Gastrocnemius medialis (tissue), 4 donors: Measurements from ENCODE around the gene TRAF1. TPM values are rescaled to one million over a fixed set of nuclear protein-coding genes. Genes with fewer than 3 reads are reported as not detected.

Experiments
- ATAC-seq, 2 donors: fragments of 150-250 bp; one replicate each; pipeline ENCODE4 v1.9.1; 2016
- DNase-seq, 2 donors: peaks; one replicate each; pipeline ENCODE4 v3.0.0-alpha.2; 2019
- H3K27ac ChIP-seq, 4 donors: fragments of 200-600 bp; sonication (generic); 1 replicate in 1 of 4; 2 replicates in 3 of 4; pipeline ENCODE4 v1.5.1; 2016 to 2018; ENCODE audit warnings: mild to moderate bottlenecking in 2 of 4, moderate library complexity in 1 of 4
- H3K27me3 ChIP-seq, 3 donors: fragments of 200-600 bp; sonication (generic) in 2 of 3; 1 replicate in 1 of 3; 2 replicates in 2 of 3; pipeline versions ENCODE4 v1.5.1 to v1.6.0; 2016 to 2019; ENCODE audit warnings: mild to moderate bottlenecking in 1 of 3, moderate library complexity in 1 of 3
- H3K36me3 ChIP-seq, 2 donors: fragments of 200-600 bp; sonication (generic) in 1 of 2; one replicate each; pipeline ENCODE4 v1.5.1; 2017 to 2018
- H3K4me1 ChIP-seq, 2 donors: fragments of 200-600 bp; sonication (generic) in 1 of 2; one replicate each; pipeline ENCODE4 v1.5.1; 2016 to 2017; ENCODE audit warnings: mild to moderate bottlenecking in 2 of 2
- H3K4me3 ChIP-seq, 4 donors: fragments of 200-600 bp; sonication (generic) in 3 of 4; 1 replicate in 1 of 4; 2 replicates in 3 of 4; pipeline ENCODE4 v1.5.1; 2016 to 2019; ENCODE audit warnings: mild to moderate bottlenecking in 2 of 4
- H3K9me3 ChIP-seq, 3 donors: fragments of 200-600 bp; sonication (generic) in 2 of 3; 1 replicate in 1 of 3; 2 replicates in 2 of 3; pipeline ENCODE4 v1.5.1; 2016 to 2019
- POLR2A ChIP-seq, 2 donors: fragments of 450-650 bp; IDR thresholded peaks; one replicate each; pipeline ENCODE4 v1.6.1; 2017; ENCODE audit warnings: antibody characterized with exemption in 2 of 2, mild to moderate bottlenecking in 2 of 2, moderate library complexity in 2 of 2
- in situ Hi-C, 4 donors: fragments of 200-750 bp; cut with MboI; loops; one replicate each; pipeline versions ENCODE4 v1.15.0 to v1.8.0; 2017; ENCODE audit warnings: low sequenced_read_pairs in 4 of 4
- intact Hi-C: fragments of 100-400 bp; cut with DNase I; formaldehyde crosslinking; loops from one replicate; pipeline ENCODE4 v1.15.1; 2023; ENCODE audit warnings: low total_unique reads
- total RNA-seq, 4 donors: library from RNA; depleted of rRNA; stranded (reverse); fragments of >200 nt; gene quantifications; one replicate each; pipeline versions ENCODE4 v1.1.0 to v1.2.3, GENCODE V29; 2016
- TF ChIP-seq, protein P1 (sequence below), 5 experiments: fragments of 450-650 bp in 3 of 5; fragments of 200-600 bp in 2 of 5; sonication (generic) in 2 of 5; IDR thresholded peaks in 4 of 5; conservative IDR thresholded peaks in 1 of 5; 1 replicate in 4 of 5; 2 replicates in 1 of 5; pipeline ENCODE4 v1.5.1; 2016 to 2019; ENCODE audit warnings: antibody characterized with exemption in 5 of 5, mild to moderate bottlenecking in 3 of 5, moderate library complexity in 3 of 5

The TRAF1 gene
- total RNA-seq, 4 donors from 2014 or later: 0.42 to 1.6 (median 0.77) TPM

DNA sequence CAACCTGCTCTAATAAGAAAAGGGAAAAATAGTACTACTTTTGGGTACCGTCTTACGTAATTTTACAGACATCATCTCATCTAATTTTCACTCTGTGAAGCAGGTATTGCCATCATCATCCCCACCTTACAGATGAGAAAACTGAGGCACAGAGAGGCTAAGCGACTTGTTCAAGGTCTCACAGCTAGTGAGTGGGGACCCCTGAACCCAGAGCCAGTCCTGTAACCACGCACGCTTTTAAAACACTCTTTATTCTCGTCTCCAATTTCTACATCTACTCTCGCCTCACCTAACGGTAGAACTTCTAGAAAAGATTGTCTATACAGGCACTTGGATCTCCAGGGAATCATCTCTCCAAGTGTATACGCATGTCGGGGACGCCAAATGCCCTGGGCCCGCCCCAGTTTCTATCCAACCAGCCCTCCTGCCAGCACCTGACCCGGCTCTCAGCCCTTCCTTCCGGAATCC lies 1.5 kb upstream of the TRAF1 start:
- in situ Hi-C loops (loop anchor here in 2 of 4 donors (25.0 kb wide), 1 partner anchor 166 kb away; no protein-coding TSS in a partner anchor), intact Hi-C loops (loop anchor here (2.0 kb wide), 1 partner anchor 59 kb away; no protein-coding TSS in a partner anchor)
- H3K36me3 ChIP-seq: no peaks in the 10 kb centered on the region
- ATAC-seq (no peak), DNase-seq (no peak)
- H3K4me1 ChIP-seq: peaks cover 10 to 11% of the 10 kb centered on the region in 2 donors
- H3K27me3 ChIP-seq: no peaks in the 10 kb centered on the region
- no peaks in the 10 kb centered on the region for H3K9me3 ChIP-seq
- TF ChIP-seq POLR2A (IDR thresholded peaks at IDR 0.05): no peak
- TF ChIP-seq, protein P1, sequence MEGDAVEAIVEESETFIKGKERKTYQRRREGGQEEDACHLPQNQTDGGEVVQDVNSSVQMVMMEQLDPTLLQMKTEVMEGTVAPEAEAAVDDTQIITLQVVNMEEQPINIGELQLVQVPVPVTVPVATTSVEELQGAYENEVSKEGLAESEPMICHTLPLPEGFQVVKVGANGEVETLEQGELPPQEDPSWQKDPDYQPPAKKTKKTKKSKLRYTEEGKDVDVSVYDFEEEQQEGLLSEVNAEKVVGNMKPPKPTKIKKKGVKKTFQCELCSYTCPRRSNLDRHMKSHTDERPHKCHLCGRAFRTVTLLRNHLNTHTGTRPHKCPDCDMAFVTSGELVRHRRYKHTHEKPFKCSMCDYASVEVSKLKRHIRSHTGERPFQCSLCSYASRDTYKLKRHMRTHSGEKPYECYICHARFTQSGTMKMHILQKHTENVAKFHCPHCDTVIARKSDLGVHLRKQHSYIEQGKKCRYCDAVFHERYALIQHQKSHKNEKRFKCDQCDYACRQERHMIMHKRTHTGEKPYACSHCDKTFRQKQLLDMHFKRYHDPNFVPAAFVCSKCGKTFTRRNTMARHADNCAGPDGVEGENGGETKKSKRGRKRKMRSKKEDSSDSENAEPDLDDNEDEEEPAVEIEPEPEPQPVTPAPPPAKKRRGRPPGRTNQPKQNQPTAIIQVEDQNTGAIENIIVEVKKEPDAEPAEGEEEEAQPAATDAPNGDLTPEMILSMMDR (IDR thresholded peaks at IDR 0.05 in 4 of 5, conservative IDR thresholded peaks at IDR 0.05 in 1 of 5): no peak
- H3K27ac ChIP-seq: peak overlapping the region; percentile 75 to 93 (median 88)
- H3K4me3 ChIP-seq: peak overlapping the region; percentile 67 to 96 (median 76)

DNA sequence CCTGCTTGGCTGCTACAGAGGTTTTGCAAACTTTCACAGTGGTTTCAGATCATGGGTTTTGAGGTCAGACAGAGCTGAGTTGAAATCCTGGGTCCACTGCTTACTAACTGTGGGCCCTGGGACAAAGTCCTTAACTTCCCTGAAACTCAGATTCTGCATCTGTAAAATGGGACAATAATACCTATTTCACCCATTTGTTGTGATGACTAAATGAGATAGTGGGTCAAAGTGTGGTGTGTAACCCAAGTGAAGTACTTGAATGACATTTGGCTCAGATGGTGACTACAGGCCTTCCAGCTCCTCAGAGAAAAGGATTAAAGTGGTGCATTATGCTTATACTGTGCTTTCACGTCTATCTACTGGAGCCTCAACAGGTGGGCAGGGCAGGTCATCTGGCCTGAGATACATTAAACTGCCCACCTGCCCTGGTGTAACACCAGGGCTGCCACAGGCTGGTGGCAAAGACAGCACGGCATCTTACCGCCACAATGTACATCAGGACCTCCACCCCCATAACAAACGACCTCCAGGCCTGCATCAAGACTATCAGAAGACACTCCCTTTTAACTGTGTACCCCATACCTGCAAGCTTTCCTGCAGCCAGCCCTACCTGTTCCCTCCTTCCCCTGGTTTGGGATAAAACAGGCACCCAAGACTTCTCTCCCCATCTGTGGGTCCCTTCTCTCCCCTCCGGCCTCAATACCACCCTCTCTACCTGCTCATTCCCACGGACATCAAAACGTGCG lies 846 bp upstream of the TRAF1 start:
- Histone ChIP-seq H3K27ac (no peak overlapping the region), H3K4me3 (no peak overlapping the region), H3K9me3 (no peaks in the 10 kb centered on the region), H3K36me3 (no peaks in the 10 kb centered on the region), H3K4me1 (peaks cover 10 to 11% of the 10 kb centered on the region in 2 donors), H3K27me3 (no peaks in the 10 kb centered on the region)
- intact Hi-C loops (loop anchor here (2.0 kb wide), 1 partner anchor 59 kb away; no protein-coding TSS in a partner anchor), in situ Hi-C loops (loop anchor here in 2 of 4 donors (25.0 kb wide), 1 partner anchor 165 kb away; no protein-coding TSS in a partner anchor)
- TF ChIP-seq, protein P1 (IDR thresholded peaks at IDR 0.05 in 4 of 5, conservative IDR thresholded peaks at IDR 0.05 in 1 of 5): no peak
- TF ChIP-seq POLR2A (IDR thresholded peaks at IDR 0.05): no peak
- no peak for DNase-seq
- no peak for ATAC-seq

DNA sequence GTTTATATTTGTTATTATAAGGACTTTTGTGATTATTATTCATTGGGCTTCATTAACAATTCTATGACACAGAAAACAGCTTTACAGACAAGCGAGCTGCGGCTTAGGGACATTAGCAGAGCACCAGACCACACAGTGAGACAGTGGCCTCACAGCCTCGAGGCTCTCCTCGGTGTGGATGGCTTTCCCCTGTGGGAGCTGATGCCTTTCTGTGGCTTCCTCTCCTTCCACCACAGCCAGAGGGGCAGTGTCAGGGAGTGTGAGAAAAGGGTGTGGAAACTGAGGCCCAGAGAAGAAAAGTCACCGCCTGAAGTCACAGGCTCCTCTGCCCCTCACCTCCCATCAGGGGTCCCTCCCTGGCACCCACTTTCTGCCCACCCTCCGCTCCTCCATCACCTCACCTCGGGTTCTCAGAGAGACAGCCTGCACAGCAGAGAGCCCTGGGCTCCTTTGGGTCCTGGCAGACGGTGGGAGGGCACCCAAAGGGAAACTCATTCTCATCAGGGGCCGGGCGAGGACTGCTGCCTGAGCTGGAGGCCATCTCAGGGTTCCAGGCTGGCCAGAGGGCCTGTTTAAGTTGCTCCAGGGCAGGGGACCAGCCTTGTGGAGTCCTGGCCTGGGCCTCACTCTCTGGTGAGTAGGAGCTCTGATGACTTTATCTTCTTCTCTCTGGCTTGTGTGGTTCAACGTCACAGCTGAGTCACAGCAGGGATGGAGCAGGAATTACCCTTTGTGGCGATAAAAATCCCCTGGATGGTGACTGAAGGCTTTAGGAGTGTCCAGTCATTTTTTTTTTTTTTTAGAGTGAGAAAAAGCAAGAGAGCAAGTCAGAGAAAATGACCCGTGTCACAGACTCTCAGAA lies 830 bp downstream of the TRAF1 start:
- no peaks in the 10 kb centered on the region for H3K27me3 ChIP-seq
- H3K36me3 ChIP-seq: no peaks in the 10 kb centered on the region
- H3K4me3 ChIP-seq: no peak overlapping the region
- DNase-seq (no peak), ATAC-seq (no peak)
- intact Hi-C loops (no loop called here), in situ Hi-C loops (loop anchor here in 2 of 4 donors (25.0 kb wide), 1 partner anchor 163 kb away; no protein-coding TSS in a partner anchor)
- TF ChIP-seq, protein P1 (IDR thresholded peaks at IDR 0.05 in 4 of 5, conservative IDR thresholded peaks at IDR 0.05 in 1 of 5): no peak
- TF ChIP-seq POLR2A (IDR thresholded peaks at IDR 0.05): no peak
- peak overlapping the region in 1 of 4 donors; percentile 15 for H3K27ac ChIP-seq
- no peaks in the 10 kb centered on the region for H3K9me3 ChIP-seq
- H3K4me1 ChIP-seq: peaks cover 3 to 10% of the 10 kb centered on the region in 2 donors

DNA sequence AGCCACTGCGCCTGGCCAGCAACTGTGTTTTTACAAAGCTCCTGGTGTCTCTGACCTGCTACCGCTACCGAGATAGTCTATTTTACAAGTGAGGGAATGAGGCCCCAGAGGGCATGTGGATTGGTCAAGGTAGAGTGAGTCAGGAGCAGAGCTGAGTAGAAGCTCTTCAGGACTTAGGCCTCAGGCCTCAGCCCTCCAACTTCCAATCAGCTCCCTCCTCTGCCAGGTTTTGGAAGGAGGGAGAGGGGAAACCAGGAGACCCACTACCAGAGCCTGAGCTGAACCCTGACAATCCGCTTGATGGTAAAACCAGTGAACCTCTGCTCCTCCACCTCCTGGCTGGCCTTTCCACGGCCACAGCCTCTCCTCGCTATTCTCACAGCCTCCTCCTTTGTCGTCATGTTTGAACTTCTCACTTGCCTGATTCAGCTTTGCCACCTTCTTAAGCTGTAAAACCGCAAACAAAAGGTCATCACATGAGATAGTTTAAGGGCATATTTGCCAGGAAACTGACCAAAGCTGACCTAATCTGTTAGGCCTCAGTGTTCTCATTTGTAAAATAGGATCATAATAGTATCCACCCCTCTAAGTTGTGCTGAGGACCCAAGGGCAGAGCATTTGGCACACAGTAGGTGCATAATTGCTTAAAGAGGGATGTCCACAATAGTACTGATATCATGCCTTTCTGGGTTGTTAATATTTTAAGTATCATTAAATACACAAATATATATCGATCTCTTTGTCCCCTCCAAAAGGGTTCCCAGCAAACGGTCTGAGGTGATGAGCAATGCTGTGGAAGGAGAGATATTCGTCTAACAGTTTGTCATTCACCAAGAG lies 1.7 kb downstream of the TRAF1 start:
- TF ChIP-seq POLR2A (IDR thresholded peaks at IDR 0.05): no peak
- TF ChIP-seq, protein P1 (IDR thresholded peaks at IDR 0.05 in 4 of 5, conservative IDR thresholded peaks at IDR 0.05 in 1 of 5): no peak
- H3K27ac ChIP-seq: peak overlapping the region in 1 of 4 donors; percentile 15
- intact Hi-C loops: no loop called here
- in situ Hi-C loops: loop anchor here in 2 of 4 donors (25.0 kb wide), 1 partner anchor 163 kb away; no protein-coding TSS in a partner anchor
- H3K4me3 ChIP-seq: no peak overlapping the region
- no peaks in the 10 kb centered on the region for H3K9me3 ChIP-seq
- H3K27me3 ChIP-seq: no peaks in the 10 kb centered on the region
- no peak for DNase-seq
- H3K36me3 ChIP-seq: no peaks in the 10 kb centered on the region
- no peak for ATAC-seq
- peaks cover 8 to 11% of the 10 kb centered on the region in 2 donors for H3K4me1 ChIP-seq
